Ovary (tissue), 3 donors: ENCODE results near the gene SLC38A4.

Experiments
- CTCF ChIP-seq, 3 donors: fragments of 450-650 bp in 2 of 3; fragments of 200-600 bp in 1 of 3; IDR thresholded peaks; one replicate each; pipeline versions ENCODE4 v1.5.1 to v1.8.0; 2016 to 2022; ENCODE audit warnings: antibody characterized with exemption in 3 of 3, mild to moderate bottlenecking in 1 of 3
- EP300 ChIP-seq: sonication (generic); formaldehyde crosslinking; IDR thresholded peaks from one replicate; pipeline ENCODE4 v1.6.1; 2017; ENCODE audit warnings: antibody characterized with exemption
- POLR2A ChIP-seq: fragments of 450-650 bp; IDR thresholded peaks from one replicate; pipeline ENCODE4 v1.6.1; 2017; ENCODE audit warnings: antibody characterized with exemption, mild to moderate bottlenecking, moderate library complexity
- donor health status: DM: no; HTN: no; CAD: no.

GRCh38 chr12:46744283-46744682 lies 81.5 kb downstream of the SLC38A4 start:
- TF ChIP-seq EP300 (no peak), CTCF (IDR thresholded peaks at IDR 0.05) (no peak), POLR2A (no peak)
